Measurements from ENCODE around the gene NSL1. TPM values are rescaled to one million over a fixed set of nuclear protein-coding genes. Genes with fewer than 3 reads are reported as not detected.

Gene NSL1
- total RNA-seq, 1 donor from 2014 or later: 92.3 TPM

DNA sequence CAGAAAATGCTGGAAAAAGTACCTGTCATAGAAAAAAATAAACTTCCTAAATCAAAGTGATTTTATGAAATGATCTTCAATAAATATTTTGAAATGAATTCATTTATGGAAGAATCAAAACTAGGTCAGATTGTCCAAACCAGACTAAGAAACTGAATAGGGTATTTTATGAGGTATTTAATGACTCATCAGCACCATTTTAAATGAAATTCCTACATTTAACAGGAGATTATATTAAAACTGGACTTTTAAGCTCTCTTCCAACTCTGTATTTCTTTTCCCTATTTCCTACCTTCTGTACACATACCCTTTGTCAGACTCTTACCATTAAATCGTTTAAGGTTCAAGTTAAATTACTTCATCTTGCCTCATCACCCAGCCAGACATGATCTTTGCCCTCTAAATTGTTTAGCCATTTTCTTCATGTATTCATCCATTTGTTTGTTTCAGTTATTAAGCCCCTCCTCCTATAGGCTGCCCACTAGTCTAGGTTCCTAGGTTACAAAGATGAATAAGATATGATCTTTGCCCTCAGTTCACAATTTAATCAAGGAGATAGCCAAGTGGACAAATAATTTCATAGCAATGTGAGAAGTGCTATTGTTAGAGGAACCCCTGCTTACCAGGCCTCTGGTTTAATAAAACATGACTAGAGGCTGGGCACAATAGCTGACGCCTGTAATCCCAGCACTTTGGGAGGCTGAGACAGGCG is 25.1 kb upstream of the NSL1 start:
- H3K4me1 ChIP-seq: no peaks in the 10 kb centered on the region
- no peak overlapping the region for H3K27ac ChIP-seq
- TF ChIP-seq POLR2A (IDR thresholded peaks at IDR 0.05) (no peak), POLR2AphosphoS5 (IDR thresholded peaks at IDR 0.05; ENCODE audit: insufficient read depth in 1 of 2, low read depth in 1 of 2) (no peak)
- TF ChIP-seq, protein P1, sequence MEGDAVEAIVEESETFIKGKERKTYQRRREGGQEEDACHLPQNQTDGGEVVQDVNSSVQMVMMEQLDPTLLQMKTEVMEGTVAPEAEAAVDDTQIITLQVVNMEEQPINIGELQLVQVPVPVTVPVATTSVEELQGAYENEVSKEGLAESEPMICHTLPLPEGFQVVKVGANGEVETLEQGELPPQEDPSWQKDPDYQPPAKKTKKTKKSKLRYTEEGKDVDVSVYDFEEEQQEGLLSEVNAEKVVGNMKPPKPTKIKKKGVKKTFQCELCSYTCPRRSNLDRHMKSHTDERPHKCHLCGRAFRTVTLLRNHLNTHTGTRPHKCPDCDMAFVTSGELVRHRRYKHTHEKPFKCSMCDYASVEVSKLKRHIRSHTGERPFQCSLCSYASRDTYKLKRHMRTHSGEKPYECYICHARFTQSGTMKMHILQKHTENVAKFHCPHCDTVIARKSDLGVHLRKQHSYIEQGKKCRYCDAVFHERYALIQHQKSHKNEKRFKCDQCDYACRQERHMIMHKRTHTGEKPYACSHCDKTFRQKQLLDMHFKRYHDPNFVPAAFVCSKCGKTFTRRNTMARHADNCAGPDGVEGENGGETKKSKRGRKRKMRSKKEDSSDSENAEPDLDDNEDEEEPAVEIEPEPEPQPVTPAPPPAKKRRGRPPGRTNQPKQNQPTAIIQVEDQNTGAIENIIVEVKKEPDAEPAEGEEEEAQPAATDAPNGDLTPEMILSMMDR (IDR thresholded peaks at IDR 0.05): no peak
- H3K9me3 ChIP-seq: no peaks in the 10 kb centered on the region
- no peak for DNase-seq (ENCODE audit: extremely low spot score in 2 of 2)
- intact Hi-C loops (cut with DNase I): no loop called here
- H3K27me3 ChIP-seq: no peaks in the 10 kb centered on the region
- H3K4me3 ChIP-seq: no peak overlapping the region
- H3K36me3 ChIP-seq: no peaks in the 10 kb centered on the region

DNA sequence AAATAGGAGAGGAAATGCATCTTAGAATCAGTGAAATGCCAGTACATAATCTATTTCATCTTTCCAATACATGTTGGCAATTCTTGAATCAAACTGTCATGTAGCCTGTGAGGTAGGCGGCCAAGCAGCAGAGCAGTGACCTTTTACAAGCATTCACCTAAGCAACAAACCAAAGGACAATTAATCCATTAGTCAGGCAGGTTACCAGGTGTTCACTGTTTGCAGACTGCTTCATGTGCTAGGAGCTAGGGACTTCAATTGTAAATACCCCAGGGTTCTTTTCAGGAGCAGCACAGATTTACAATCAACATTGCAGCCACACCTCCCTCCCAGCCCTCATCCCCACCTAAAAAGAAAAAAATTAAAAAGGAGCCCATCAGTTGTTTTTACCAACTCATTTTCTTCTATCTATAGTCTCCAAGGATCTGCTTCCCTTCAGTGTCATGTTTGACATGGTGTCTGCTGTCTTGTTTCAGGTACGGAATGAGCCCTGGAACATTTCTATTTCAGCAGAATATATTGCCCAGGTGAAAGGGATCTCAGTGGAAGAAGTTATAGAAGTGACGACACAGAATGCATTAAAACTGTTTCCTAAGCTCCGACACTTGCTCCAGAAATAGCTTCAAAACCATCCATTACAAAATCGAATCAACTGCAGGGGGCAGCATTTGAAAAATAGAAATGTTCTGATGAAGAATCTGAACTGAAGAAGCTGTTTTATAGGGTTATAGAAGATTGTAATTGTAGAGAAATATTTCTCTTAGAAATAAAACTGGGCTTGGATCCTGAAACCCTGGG is 23.2 kb upstream of the NSL1 start:
- H3K27ac ChIP-seq: no peak overlapping the region
- TF ChIP-seq POLR2AphosphoS5 (IDR thresholded peaks at IDR 0.05; ENCODE audit: insufficient read depth in 1 of 2, low read depth in 1 of 2) (no peak), POLR2A (IDR thresholded peaks at IDR 0.05) (no peak)
- TF ChIP-seq, protein P1 (IDR thresholded peaks at IDR 0.05): no peak
- no peaks in the 10 kb centered on the region for H3K36me3 ChIP-seq
- no peak overlapping the region for H3K4me3 ChIP-seq
- no peaks in the 10 kb centered on the region for H3K4me1 ChIP-seq
- H3K9me3 ChIP-seq: no peaks in the 10 kb centered on the region
- no peaks in the 10 kb centered on the region for H3K27me3 ChIP-seq
- DNase-seq (ENCODE audit: extremely low spot score in 2 of 2): no peak
- intact Hi-C loops (cut with DNase I): no loop called here

DNA sequence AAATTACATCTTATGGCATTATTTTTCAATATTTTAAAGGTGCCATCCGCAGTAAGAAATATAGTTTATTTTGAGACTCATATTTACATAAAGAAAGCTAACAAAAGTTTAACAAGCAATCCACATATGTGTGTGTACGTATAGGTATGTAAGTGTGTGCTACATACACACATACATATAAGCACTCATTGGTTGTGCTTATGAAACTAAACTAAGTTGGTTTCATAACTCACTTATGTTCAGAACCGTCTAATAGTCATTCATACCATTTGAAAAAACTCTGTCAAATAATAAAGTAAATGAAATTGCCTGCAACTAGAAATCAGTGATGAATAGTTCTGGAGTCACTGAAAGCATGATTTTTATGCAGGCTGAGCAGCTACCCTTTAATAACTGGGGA is 14.2 kb upstream of the NSL1 start:
- intact Hi-C loops (cut with DNase I): no loop called here
- Histone ChIP-seq H3K9me3 (no peaks in the 10 kb centered on the region), H3K4me3 (no peak overlapping the region), H3K36me3 (peaks cover 0 to 15% of the 10 kb centered on the region in 2 donors), H3K27ac (no peak overlapping the region), H3K4me1 (no peaks in the 10 kb centered on the region), H3K27me3 (no peaks in the 10 kb centered on the region)
- no peak for DNase-seq (ENCODE audit: extremely low spot score in 2 of 2)
- TF ChIP-seq, protein P1 (IDR thresholded peaks at IDR 0.05): no peak
- no peak for TF ChIP-seq POLR2AphosphoS5 (IDR thresholded peaks at IDR 0.05; ENCODE audit: insufficient read depth in 1 of 2, low read depth in 1 of 2)
- TF ChIP-seq POLR2A (IDR thresholded peaks at IDR 0.05): no peak

DNA sequence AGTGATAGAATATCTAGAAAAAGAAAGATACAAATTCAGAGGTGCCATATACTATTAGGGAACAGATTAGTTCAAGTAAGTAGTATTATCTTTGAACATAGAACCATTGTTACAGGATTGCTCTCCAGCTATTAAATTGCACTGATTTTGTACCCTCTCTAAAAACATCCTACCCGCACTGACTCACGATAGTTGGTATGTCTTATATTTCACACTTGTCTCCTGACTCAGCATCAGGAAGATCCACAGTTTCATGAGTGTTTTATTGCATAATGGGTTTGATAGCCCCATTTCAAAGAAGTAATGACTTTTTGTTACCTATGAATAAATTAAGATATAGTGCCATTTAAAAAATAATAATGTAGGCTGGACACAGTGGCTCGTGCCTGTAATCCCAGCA is 6.1 kb upstream of the NSL1 start:
- H3K9me3 ChIP-seq: no peaks in the 10 kb centered on the region
- TF ChIP-seq, protein P1 (IDR thresholded peaks at IDR 0.05): no peak
- TF ChIP-seq POLR2AphosphoS5 (IDR thresholded peaks at IDR 0.05; ENCODE audit: insufficient read depth in 1 of 2, low read depth in 1 of 2) (no peak), POLR2A (IDR thresholded peaks at IDR 0.05) (no peak)
- peaks cover 8% of the 10 kb centered on the region for H3K4me1 ChIP-seq
- peaks cover 0 to 15% of the 10 kb centered on the region in 2 donors for H3K36me3 ChIP-seq
- no peak overlapping the region for H3K27ac ChIP-seq
- intact Hi-C loops (cut with DNase I): no loop called here
- H3K4me3 ChIP-seq: no peak overlapping the region
- DNase-seq (ENCODE audit: extremely low spot score in 2 of 2): no peak
- H3K27me3 ChIP-seq: no peaks in the 10 kb centered on the region

DNA sequence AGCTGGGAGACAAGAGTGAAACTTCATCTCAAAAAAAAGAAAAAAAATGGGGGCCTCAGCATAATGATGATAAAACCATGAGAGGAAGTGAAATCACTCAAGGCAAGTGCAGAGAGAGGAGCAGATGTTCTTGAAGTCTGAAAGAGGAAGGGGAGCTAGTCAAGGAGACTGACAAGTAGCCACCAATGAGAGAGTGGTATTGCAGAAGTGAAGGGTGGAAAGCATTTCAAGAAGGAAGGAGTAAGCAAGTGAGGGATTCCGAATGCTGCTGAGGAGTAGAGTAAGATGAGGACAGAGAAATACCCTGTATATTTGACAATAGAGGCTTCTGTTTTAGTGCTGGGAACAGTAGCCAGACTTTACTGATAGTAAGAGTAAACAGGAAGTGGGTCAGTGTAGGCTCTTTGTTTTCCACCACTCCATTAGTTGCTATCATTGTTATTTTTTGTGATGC is 3.0 kb upstream of the NSL1 start:
- no peaks in the 10 kb centered on the region for H3K9me3 ChIP-seq
- TF ChIP-seq POLR2A (IDR thresholded peaks at IDR 0.05) (no peak), POLR2AphosphoS5 (IDR thresholded peaks at IDR 0.05; ENCODE audit: insufficient read depth in 1 of 2, low read depth in 1 of 2) (no peak)
- TF ChIP-seq, protein P1 (IDR thresholded peaks at IDR 0.05): no peak
- no peak for DNase-seq (ENCODE audit: extremely low spot score in 2 of 2)
- no peak overlapping the region for H3K27ac ChIP-seq
- H3K36me3 ChIP-seq: no peaks in the 10 kb centered on the region
- H3K4me1 ChIP-seq: peaks cover 26% of the 10 kb centered on the region
- H3K4me3 ChIP-seq: no peak overlapping the region
- no peaks in the 10 kb centered on the region for H3K27me3 ChIP-seq
- intact Hi-C loops (cut with DNase I): no loop called here
